A549 treated with GW870086 at 1 μM for 4 hours (cell line): Measurements from ENCODE around the gene WASL. TPM values are rescaled to one million over a fixed set of nuclear protein-coding genes. Genes with fewer than 3 reads are reported as not detected.

ENCODE experiments used
- total RNA-seq: library from RNA; stranded (reverse); fragments of 200-300 nt; extraction: Qiagen RNA extraction; gene quantifications from 5 replicates; pipeline ENCODE4 v1.2.3, GENCODE V29; 2022; ENCODE audit warnings: low read depth

Gene WASL
- 17.2 to 25.4 TPM (median 21.9 TPM) in 5 replicates for total RNA-seq

DNA sequence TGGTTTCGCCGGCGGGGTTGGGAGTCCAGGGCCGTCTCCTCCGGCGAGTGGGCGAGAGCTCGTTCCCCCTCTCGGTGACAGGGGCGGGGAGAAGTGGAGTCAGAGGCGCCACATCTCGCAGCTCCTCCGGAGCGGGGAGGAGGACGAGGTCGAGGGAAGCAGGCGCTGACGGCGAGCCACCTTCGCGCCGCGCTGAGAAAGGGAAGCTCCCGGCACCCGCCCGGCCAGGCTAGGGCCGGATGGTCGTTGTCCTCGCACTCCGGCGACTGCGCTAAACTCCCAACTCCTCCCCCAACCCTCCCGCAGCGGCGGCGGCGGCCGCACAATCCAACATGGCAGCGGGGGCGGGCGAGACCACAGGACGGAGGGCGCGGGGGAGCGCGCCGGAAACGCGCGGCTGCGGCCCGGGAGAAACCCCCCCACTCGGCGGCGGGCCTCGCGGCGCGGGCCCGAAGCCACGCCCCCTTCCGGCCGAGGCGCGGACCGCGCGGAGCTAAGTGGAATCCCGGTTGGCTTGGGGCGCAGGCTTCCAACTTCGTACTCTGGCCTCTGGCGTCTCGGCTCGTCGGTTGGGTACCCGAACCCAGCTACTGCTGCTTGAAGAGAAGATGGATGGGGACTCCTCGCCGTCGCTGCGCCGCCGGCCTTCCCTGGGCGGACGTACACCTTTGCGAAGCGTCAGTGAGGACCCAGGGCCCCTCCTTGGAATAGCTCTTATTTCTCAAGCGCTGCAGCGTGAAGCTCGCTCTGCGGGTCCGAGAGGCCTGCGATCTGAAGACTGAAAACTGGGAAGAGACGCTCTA is at the start of gene WASL:
Gene WASL, minus strand, starts transcription at position 270 of the 803 bp plus-strand sequence. Its CDS starts 269 bp downstream, at position 1.

DNA sequence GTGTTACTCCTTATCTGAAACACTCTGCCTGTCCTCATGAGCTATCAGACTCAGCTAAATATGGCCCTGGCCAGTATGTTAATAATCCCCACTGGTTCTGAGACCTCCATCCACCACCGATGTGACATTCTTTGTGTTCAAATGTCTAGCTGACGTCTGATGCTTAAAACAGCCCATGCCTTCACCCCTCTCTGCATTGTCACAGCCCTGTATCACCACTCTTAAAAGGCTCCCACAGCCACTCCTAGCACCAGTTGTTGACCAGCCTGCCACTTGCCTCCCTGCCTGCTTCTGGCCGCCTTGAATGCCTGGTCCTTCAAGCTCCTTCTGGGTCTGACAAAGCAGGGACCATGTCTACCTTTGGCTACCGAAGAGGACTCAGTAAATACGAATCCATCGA is 93.2 kb downstream of the WASL start, which contains the start of gene LMOD2:
Gene LMOD2, plus strand, starts transcription at position 253 of the 400 bp plus-strand sequence. Its CDS starts 98 bp downstream, at position 351.

Other genes with a start within 250 kb of the WASL start
- 0.12 TPM in 1 of 5 replicates, not detected in the others for gene IQUB, start 214.4 kb downstream of the WASL start, total RNA-seq
- gene NDUFA5, start 191.2 kb downstream of the WASL start, total RNA-seq, result 28.4 to 44.4 TPM (median 34.1 TPM) in 5 replicates
- not detected in 5 replicates for gene ASB15, start 147.2 kb downstream of the WASL start, total RNA-seq
- gene LMOD2, start 93.1 kb downstream of the WASL start, total RNA-seq, result not detected in 5 replicates
- 0.07 TPM in 1 of 5 replicates, not detected in the others for gene HYAL4, start 96.2 kb upstream of the WASL start, total RNA-seq
- not detected in 5 replicates for gene SPAM1, start 176.2 kb upstream of the WASL start, total RNA-seq